ENCODE measurements around the gene SLCO4A1. TPM values are rescaled to one million over a fixed set of nuclear protein-coding genes. Genes with fewer than 3 reads are reported as not detected.

The SLCO4A1 gene
- total RNA-seq: 3.6 and 10.4 TPM in 2 replicates

GRCh38 chr20:62642051-62642665 lies at the start of gene SLCO4A1:
SLCO4A1 (plus strand) TSS chr20:62642503; CDS start chr20:62656455, 13,952 bp downstream.
- DNase-seq (ENCODE audit: low read depth, low spot score): no peak

- no peak for DNase-seq (ENCODE audit: low read depth, low spot score)
These were observed 49.7 kb upstream of the SLCO4A1 start for GRCh38 chr20:62592506-62593177.

GRCh38 chr20:62593616-62594015 lies 48.7 kb upstream of the SLCO4A1 start:
- DNase-seq (ENCODE audit: low read depth, low spot score): no peak

- DNase-seq (ENCODE audit: low read depth, low spot score): no peak
These were observed 47.2 kb upstream of the SLCO4A1 start for GRCh38 chr20:62595069-62595468.

- DNase-seq (ENCODE audit: low read depth, low spot score): peak; percentile 30
These were observed 46.8 kb upstream of the SLCO4A1 start for GRCh38 chr20:62595491-62595890.

GRCh38 chr20:62596486-62596885 lies 45.8 kb upstream of the SLCO4A1 start:
- no peak for DNase-seq (ENCODE audit: low read depth, low spot score)

GRCh38 chr20:62596921-62597320 lies 45.4 kb upstream of the SLCO4A1 start:
- DNase-seq (ENCODE audit: low read depth, low spot score): no peak

GRCh38 chr20:62597416-62598115 lies 44.7 kb upstream of the SLCO4A1 start:
- no peak for DNase-seq (ENCODE audit: low read depth, low spot score)

- DNase-seq (ENCODE audit: low read depth, low spot score): no peak
These were observed 43.5 kb upstream of the SLCO4A1 start for GRCh38 chr20:62598761-62599194.

DNA sequence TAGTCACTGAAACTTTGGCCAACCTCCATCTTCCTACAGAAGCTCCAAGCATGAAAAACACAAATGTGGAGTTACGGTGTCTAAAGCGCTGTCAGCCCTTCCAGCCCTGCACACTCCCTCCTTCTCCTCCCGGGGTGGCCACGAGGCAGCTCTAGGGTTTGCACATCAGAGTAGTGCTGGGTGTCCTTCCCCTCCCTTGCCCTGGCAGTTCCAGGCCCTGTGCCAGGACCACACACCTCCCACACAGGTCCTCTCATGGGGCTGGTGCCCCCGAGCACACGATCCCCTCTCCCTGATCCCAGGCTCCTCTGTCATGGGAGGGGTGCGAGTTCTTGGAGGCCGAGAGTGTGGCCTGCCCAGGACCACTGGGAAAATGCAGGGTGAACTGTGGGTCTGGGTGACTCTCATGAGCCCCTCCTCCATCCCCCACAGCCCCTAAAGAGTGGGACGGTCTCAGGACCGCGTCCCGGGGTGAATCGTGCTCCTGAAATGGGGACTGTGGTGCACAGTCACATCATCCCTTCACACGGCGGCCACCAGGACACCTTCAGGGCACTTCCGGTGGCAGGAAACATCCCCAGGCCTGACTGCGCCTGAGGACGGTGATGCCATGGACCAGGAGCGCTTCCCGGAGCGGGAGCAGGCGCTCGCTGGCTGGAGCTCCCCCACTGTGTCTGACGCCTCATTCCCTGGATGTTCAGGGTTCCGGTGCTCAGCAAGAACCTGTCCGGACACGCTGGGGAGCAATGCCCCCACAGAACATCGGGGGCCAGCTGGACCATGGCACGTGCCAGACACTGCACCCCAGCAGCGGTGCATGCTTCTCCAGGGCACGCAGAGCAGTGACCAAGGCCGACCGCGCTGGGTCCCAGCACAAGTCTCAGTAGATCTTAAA lies 42.8 kb upstream of the SLCO4A1 start:
- no peak for DNase-seq (ENCODE audit: low read depth, low spot score)

GRCh38 chr20:62601172-62601571 lies 41.1 kb upstream of the SLCO4A1 start:
- no peak for DNase-seq (ENCODE audit: low read depth, low spot score)

- DNase-seq (ENCODE audit: low read depth, low spot score): no peak
These were observed 40.6 kb upstream of the SLCO4A1 start for GRCh38 chr20:62601714-62602113.

GRCh38 chr20:62602550-62602949 lies 39.8 kb upstream of the SLCO4A1 start:
- no peak for DNase-seq (ENCODE audit: low read depth, low spot score)

- DNase-seq (ENCODE audit: low read depth, low spot score): peak; percentile 51
These were observed 39.0 kb upstream of the SLCO4A1 start for GRCh38 chr20:62603021-62603906.

DNA sequence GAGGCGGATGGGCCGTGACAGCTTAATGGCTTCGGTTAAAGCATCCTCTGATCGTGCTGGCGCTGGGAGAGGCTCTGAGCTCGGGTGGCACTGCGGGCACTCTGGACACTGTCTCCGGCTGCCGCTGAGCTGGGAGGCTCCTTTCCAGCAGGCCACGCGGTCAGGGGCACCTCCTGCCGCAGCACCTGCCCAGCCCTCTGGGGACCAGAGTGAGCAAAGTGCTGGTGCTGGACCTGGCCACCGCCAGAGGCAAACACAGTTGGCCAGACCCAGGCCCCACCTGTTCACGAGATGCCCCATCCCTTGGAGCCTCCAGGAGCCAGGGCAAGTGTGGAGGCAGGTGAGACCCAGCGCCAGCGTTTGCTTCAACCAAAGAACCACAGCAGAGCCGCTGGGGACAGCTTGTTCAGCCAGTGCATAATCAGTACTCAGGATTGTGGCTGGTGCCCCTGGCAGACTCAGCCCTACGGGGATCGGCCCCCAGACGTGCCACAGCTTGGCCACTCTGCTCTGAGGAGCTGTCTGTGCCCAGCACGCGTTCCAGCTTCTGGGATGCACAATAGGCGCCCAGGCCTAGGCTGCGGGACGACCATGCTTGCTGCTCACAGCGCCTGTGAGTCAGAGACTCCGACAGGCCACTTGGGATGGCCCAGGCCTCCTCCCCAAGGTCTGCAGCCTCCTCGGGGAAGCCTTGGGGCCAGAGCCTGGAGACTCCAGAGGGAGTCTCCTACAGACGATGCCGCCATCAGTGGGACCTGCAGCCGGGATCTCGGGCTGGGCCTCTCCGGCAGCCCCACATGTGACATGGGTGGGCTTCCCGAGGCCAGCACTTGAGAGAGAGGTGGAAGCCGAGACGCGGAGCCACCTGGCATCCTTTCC lies 38.2 kb upstream of the SLCO4A1 start:
- DNase-seq (ENCODE audit: low read depth, low spot score): no peak

DNA sequence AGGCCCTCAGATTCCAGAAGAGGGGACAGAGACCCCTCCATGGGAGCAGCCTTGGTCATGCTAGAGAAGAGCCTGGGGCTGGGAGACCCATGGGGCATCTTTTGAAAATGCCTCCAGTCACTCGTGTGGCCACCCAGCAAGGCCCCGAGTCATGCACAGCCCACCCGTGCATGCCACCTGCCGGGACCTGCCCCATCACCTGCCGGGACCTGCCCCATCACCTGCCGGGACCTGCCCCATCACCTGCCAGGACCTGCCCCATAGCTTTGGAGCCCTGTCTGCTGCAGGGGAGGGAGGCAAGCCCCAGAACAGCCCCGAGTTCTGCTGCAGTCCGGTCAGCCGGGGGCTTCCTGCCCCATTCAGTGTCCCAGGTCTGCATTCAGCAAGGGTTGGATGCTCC lies 37.5 kb upstream of the SLCO4A1 start:
- no peak for DNase-seq (ENCODE audit: low read depth, low spot score)

DNA sequence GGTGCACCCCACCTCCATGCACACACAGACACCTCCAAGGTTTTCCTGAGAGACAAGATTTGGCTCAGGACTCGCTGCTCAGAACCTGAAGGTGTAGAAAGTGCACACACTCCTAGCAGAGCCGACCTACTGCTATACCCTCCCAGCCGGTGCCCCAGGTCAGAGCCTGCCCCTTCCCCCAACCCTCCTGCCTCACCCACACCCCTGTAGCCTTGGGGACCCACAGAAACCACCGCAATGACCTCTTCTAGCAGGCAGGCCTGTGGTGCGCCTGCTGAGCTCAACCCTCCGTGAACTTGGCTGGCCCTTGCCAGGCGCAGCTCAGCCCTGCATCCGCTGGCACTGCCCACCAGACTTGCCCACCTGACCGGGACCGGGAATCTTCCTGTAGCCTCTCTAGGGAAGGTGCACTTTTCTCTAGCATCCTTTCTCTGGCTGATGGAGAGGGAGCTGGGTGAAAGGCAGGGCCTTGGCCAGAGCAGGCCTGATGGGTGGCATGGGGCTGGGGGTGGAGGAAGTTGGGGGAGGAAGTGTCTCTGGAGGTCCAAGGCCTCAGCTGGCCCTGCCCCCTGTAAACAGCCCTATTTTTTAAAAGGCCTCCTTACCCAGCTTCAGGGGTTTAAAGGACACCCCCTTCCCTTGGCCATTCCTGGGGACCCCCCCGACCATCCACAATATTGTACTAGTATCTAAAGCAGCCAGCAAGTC lies 36.9 kb upstream of the SLCO4A1 start:
- DNase-seq (ENCODE audit: low read depth, low spot score): no peak

DNA sequence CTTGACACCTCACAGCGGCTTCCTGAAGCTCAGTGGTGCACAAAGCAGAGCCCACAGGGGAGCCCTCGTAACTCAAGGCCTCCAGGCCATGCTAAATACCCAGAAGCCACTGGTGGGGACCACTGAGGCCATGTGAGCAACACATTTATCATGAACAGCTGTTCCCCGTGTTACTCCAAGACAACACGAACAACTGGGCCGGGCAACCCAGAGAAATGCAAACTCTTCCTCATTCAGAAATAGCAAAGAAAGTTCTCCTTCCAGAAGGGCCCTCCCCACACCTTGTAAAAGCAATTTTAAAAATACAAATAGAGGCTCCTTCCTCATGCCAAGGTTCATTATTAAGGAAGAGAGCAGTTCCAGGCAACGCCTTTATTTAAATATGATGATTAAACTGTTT lies 36.3 kb upstream of the SLCO4A1 start:
- DNase-seq (ENCODE audit: low read depth, low spot score): no peak

Measured in pulmonary artery endothelial cell (primary cell).